ENCODE data around the gene GTPBP4.

Gene GTPBP4

DNA sequence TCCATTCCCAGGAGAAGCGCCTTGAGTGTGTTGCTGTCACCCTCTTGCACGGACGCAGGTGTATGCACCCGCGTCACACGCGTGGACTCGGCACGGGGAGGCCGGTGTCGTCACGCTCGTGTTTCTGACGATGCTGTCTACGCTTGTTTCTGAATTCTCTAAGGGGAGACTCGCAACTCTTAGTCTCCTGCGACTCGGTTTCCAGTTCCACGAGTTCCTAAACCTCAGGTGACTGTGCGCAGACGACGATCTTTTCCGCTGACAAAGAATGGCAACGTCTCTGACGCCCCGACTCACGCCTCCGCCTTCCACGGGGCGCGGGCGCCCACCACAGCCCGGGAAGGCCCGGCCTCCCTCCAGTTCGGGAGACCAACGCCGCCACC is 60.1 kb downstream of the GTPBP4 start:
- TF ChIP-seq, protein P1, sequence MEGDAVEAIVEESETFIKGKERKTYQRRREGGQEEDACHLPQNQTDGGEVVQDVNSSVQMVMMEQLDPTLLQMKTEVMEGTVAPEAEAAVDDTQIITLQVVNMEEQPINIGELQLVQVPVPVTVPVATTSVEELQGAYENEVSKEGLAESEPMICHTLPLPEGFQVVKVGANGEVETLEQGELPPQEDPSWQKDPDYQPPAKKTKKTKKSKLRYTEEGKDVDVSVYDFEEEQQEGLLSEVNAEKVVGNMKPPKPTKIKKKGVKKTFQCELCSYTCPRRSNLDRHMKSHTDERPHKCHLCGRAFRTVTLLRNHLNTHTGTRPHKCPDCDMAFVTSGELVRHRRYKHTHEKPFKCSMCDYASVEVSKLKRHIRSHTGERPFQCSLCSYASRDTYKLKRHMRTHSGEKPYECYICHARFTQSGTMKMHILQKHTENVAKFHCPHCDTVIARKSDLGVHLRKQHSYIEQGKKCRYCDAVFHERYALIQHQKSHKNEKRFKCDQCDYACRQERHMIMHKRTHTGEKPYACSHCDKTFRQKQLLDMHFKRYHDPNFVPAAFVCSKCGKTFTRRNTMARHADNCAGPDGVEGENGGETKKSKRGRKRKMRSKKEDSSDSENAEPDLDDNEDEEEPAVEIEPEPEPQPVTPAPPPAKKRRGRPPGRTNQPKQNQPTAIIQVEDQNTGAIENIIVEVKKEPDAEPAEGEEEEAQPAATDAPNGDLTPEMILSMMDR (conservative IDR thresholded peaks at IDR 0.05; ENCODE audit: control insufficient read depth, insufficient read depth, low read depth, low read length): no peak
- peak; percentile 52 for DNase-seq (ENCODE audit: low read depth)
- H3K4me3 ChIP-seq (ENCODE audit: control insufficient read depth, low read depth, low read length): peak overlapping the region; percentile 98

DNA sequence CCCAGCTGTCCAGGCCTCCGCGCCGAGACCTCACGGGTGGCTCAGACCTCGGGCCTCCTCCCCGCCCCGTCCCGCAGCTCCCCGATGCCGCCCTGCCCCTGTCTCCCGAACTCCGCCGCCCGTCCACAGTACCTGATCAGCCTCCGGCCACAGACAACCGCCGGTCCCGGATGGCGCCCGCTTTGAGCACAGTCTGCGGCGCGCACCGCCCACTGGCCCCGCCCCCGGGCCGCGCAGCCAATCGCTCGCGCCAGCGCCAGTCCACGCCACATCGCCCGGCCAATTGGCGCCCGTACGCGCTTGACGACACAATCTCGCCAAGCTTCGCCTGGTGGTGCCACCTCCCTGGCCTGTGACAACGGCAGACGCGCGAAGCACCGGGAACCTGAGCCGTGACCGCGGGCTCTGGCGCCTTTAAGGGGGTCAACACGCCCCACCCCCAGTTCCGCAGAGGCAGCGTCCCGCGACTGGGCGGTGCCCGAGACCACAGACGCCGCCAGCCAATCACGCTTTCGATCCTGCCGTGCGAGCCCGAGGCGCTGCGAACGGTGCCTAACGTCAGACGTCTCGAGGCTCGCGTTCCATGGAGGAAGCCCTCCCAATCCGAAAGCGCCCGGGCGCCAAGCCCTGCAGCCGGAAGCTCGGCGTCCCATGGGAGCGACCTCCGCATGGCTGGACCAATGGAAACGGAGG is 60.6 kb downstream of the GTPBP4 start, which contains the start of gene IDI1:
Gene IDI1 (minus strand): TSS at position 388 of the 693 bp plus-strand sequence. CDS start 116 bp downstream, at position 272.
- DNase-seq (ENCODE audit: low read depth): peak; percentile 99
- TF ChIP-seq, protein P1 (conservative IDR thresholded peaks at IDR 0.05; ENCODE audit: control insufficient read depth, insufficient read depth, low read depth, low read length): no peak
- H3K4me3 ChIP-seq (ENCODE audit: control insufficient read depth, low read depth, low read length): peak within 1 kb of the TSS; percentile 98

DNA sequence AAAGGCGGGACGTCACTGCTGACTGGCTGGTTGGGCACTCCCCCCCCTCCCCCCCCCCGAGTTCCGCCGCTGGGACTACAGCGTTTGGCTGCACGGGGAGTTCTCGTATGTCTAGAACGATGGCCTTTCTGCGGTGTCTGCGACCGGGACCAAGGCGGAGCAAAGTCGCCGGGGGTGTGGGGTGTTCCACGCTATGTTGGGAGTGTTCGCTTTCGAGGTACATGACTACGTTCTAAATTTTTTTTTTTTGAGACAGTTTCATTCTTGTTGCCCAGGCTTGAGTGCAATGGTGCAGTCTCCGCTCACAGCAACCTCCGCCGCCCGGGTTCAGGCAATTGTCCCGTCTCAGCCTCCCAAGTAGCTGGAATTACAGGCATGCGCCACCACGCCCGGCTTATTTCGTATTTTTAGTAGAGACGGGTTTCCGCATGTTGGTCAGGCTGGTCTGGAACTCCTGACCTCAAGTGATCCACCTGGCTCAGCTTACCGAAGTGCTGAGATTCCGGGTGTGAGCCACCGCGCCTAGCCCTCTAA is 61.3 kb downstream of the GTPBP4 start:
- DNase-seq (ENCODE audit: low read depth): no peak
- TF ChIP-seq, protein P1 (conservative IDR thresholded peaks at IDR 0.05; ENCODE audit: control insufficient read depth, insufficient read depth, low read depth, low read length): no peak
- H3K4me3 ChIP-seq (ENCODE audit: control insufficient read depth, low read depth, low read length): peak overlapping the region; percentile 98

DNA sequence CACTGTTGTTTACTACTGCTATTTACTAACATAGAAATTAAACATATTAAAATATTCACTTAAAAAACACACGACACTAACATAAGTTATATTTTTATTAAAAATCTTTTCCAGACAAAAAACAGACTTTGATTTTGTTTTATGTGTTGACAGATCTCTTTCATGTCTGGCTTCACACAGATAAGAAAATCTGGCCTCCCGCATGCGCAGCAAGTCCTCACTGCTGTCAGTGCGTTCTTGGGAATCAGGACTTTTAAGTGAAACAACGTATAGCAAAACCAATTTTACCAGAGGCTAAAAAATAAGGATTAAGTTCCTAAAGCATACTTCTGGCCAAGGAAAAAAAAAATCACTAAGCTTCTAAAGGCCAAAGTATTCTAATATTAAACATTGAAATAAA is 61.9 kb downstream of the GTPBP4 start:
- no peak for DNase-seq (ENCODE audit: low read depth)
- peak overlapping the region; percentile 98 for H3K4me3 ChIP-seq (ENCODE audit: control insufficient read depth, low read depth, low read length)
- TF ChIP-seq, protein P1 (conservative IDR thresholded peaks at IDR 0.05; ENCODE audit: control insufficient read depth, insufficient read depth, low read depth, low read length): no peak

DNA sequence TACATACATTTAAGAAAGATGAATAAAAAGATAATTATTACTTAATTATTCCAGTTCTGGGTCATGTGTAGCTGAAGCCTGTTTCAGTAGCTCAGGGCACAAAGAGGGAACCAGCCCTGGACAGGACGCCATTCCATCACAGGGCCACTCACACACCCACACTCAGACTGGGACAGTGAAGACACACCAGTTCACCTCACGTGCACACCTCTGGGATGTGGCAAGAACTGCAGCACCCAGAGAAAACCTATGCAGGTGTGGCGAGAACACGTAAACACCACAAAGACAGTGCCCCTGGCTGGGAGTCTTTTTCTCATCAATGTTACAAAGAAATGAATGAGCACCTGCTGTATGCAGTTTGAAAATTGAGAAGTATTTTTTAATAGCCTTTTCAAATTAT is 62.3 kb downstream of the GTPBP4 start:
- peak overlapping the region; percentile 98 for H3K4me3 ChIP-seq (ENCODE audit: control insufficient read depth, low read depth, low read length)
- DNase-seq (ENCODE audit: low read depth): no peak
- TF ChIP-seq, protein P1 (conservative IDR thresholded peaks at IDR 0.05; ENCODE audit: control insufficient read depth, insufficient read depth, low read depth, low read length): no peak

DNA sequence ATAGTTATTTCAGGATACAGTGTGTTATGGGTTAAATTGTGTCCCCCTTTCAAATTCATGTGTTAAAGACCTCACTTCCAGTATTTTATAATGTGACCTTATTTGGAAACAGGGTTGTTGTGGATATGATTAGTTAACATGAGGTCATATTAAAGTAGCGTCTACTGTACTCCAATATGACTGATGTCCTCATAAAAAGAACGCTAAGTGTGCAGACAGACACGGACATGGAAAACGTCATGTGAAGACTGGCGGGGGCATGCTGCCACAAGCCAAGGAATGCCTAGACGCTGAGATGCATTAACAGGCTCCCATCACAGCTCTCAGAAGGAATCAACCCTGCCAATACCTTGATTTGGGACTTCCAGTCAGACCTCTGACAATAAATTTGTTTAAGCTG is 66.5 kb downstream of the GTPBP4 start:
- peak; percentile 47 for DNase-seq (ENCODE audit: low read depth)
- peak overlapping the region; percentile 18 for H3K4me3 ChIP-seq (ENCODE audit: control insufficient read depth, low read depth, low read length)

More for the DNA sequence above, 66.5 kb downstream of the GTPBP4 start:
- TF ChIP-seq, protein P1 (conservative IDR thresholded peaks at IDR 0.05; ENCODE audit: control insufficient read depth, insufficient read depth, low read depth, low read length): no peak

All from fibroblast of mammary gland (primary cell).